Measurements from ENCODE around the gene ATP6V0C.
A peak's percentile ranks its signal among the peaks of the same experiment; 100 is the strongest.

The ATP6V0C gene

DNA sequence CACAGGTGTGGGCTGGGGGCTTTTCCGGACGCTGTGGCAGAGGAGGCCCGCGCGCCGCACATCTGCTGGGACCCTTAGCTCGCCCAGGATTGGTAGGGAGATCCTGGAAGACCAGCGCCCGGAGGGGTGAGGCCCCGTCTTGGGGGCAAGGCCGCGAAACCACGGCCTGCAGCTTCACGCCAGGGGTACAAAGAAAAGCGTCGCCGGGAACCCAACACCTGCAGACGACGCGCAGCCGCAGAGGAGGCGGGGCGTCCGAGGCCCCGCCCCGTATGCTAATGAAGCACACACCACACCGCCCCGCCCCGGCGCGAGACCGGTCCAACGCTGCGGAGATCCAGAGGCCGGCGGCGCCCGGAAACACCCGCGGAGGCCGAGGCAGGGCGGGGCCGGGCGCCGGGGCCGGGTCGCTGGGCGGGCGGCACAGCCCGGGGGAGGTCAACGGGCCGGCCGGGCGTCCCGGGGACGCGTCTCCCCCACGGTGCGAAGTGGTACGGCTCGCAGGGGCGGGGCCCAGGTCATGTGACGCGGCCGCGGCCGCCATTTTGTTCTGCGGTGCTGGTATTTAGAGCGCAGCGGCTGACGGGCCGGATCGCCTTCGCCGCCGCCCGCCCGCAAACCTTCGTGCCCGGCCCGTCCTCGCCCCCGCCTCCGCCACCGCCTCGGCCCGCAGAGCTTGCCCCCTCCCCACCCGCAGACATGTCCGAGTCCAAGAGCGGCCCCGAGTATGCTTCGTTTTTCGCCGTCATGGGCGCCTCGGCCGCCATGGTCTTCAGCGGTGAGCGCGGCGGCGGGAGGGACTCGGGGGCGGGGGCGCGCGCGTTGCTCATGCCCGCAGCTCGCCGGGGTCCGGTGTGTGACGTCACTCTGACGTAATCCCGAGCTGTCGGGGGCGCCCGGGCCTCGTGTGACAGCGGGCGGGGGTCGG, at the start of gene ATP6V0C:
TSS of gene ATP6V0C (plus strand) at position 548 of the 928 bp plus-strand sequence. CDS start at position 700, 152 bp downstream.
- DNase-seq (ENCODE audit: low read depth in 2 of 2) = peak; percentile 81 to 84

GRCh38 chr16:2464333-2464732, 49.4 kb upstream of the ATP6V0C start:
- no peak for DNase-seq (ENCODE audit: low read depth in 2 of 2)

DNA sequence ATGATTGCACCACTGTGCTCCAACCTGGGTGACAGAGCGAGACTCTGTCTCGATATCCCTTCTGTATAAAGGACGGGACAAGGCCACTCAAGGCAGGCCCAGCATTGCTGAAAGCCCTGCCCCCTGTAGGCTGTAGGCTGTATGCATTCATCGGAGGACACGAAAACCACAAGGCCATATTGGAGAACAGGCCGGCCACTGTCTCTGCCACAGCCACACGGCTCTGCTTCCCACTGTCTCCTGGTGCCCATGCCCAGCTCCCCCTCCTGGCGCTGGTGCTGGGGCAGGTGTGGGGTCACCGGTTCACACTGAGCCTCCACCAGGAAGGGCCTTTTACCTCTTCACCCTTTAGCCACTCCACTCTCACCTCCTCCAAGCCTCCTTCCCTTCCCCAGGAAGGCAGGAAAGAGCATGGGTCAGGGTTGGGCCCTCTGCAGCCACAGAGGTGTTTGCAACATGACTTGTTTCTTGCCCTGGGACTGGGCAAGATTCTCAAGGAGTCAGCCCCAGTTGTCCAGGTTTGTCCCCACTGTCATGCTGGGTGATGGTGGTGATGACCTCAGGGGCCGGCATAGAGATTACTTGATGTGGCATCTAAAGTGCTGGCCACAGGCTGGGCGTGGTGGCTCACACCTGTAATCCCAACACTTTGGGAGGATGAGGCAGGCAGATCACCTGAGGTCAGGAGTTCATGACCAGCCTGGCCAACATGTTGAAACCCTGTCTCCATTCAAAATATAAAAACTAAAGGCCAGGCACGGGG, 47.9 kb upstream of the ATP6V0C start:
- DNase-seq (ENCODE audit: low read depth in 2 of 2) = no peak

GRCh38 chr16:2466667-2467527, 46.9 kb upstream of the ATP6V0C start:
- DNase-seq (ENCODE audit: low read depth in 2 of 2) = no peak

- DNase-seq (ENCODE audit: low read depth in 2 of 2) = no peak
Measured at GRCh38 chr16:2467528-2468232, 46.1 kb upstream of the ATP6V0C start.

- DNase-seq (ENCODE audit: low read depth in 2 of 2) = no peak
Measured at GRCh38 chr16:2468233-2468724, 45.5 kb upstream of the ATP6V0C start.

DNA sequence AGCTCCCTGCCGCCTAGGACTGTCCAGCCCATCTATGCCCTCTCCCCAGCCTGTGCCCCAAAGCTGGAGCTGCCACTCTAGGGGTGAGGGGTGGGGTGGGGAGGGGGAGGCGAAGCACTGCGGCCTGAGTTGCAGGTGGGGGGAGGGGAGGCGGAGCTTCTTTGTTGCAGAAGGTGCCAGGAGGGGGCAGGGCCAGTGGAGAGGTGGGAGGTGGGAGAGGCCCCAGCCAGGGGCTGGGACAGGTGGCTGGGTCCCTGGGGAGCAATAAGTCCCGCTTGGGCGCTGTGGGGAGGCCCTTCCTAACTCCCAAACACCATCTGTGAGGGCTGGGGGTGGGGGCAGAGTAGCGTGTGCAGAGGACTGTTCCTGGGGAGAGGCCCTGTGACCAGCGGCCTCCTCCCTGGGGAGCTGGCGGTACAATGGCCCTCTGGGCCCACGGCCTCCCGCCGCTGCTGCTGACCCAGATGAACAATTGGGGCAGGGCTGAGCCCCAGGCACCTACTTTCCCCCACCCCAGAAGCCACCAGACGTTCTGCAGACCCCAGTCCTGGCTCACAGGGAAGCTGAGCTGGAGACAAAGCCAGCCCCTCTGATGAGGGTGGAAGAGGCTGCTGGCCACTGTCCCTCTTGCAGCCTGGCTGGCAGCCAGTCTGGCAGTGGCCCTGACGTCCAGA, 44.9 kb upstream of the ATP6V0C start:
- no peak for DNase-seq (ENCODE audit: low read depth in 2 of 2)

GRCh38 chr16:2469399-2470233, 44.1 kb upstream of the ATP6V0C start:
- no peak for DNase-seq (ENCODE audit: low read depth in 2 of 2)

DNA sequence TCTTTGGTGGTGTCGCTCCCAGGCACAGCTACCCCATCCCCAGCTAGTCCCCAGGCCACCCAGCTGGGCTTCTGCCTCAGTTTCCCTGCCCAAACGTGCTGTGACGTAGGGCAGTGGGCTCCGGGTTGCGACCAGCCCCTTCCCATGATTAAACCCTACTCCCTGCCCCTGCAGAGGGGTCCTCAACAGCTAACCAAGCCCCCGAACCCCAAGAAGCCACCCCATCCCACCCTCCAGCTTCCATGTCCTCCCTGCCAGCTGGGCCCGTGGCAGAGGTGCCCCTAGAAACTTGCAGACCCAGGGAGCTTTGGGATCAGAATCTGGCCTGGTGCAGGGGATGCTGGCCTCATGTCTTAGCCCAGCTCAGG, 43.5 kb upstream of the ATP6V0C start:
- no peak for DNase-seq (ENCODE audit: low read depth in 2 of 2)

GRCh38 chr16:2470603-2471015, 43.1 kb upstream of the ATP6V0C start:
- no peak for DNase-seq (ENCODE audit: low read depth in 2 of 2)

DNA sequence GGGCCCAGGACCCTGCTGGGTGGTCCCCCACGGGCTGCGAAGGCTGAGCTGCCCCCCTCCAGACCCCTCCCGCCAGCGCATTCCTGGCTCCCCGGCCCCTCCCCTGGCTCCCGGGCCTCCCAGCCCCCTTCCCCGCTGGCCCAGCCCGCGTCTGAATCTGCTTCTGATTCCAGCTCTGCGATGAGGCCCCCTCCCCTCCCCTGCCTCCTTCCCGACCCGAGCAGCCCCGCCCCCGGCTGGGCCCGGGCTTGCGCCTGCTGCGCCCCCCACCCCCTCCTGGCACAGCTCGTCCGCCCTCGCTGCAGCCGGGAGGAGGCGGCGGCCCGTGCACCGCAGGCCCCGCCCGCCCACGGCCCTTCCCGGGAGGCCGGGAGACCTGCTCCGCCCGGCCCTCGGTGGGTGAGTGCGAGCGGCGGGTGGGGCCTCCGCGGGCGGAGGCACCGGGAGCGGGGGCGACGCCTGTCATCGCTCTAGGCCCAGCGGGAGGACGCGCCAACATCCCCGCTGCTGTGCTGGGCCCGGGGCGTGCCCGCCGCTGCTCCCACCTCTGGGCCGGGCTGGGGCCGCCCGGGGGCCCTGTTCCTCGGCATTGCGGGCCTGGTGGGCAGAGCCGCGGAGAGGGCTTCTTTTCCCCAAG, 42.6 kb upstream of the ATP6V0C start, which contains the start of gene NTN3:
TSS of gene NTN3 (plus strand) at position 282 of the 637 bp plus-strand sequence. CDS start 405 bp downstream, outside the sequence.
- DNase-seq (ENCODE audit: low read depth in 2 of 2) = no peak

DNA sequence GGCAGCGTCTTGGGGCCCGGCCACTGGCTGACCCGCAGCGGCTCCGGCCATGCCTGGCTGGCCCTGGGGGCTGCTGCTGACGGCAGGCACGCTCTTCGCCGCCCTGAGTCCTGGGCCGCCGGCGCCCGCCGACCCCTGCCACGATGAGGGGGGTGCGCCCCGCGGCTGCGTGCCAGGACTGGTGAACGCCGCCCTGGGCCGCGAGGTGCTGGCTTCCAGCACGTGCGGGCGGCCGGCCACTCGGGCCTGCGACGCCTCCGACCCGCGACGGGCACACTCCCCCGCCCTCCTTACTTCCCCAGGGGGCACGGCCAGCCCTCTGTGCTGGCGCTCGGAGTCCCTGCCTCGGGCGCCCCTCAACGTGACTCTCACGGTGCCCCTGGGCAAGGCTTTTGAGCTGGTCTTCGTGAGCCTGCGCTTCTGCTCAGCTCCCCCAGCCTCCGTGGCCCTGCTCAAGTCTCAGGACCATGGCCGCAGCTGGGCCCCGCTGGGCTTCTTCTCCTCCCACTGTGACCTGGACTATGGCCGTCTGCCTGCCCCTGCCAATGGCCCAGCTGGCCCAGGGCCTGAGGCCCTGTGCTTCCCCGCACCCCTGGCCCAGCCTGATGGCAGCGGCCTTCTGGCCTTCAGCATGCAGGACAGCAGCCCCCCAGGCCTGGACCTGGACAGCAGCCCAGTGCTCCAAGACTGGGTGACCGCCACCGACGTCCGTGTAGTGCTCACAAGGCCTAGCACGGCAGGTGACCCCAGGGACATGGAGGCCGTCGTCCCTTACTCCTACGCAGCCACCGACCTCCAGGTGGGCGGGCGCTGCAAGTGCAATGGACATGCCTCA, 41.9 kb upstream of the ATP6V0C start:
- DNase-seq (ENCODE audit: low read depth in 2 of 2) = no peak

- DNase-seq (ENCODE audit: low read depth in 2 of 2) = no peak
Measured at GRCh38 chr16:2472488-2472864, 41.3 kb upstream of the ATP6V0C start.

DNA sequence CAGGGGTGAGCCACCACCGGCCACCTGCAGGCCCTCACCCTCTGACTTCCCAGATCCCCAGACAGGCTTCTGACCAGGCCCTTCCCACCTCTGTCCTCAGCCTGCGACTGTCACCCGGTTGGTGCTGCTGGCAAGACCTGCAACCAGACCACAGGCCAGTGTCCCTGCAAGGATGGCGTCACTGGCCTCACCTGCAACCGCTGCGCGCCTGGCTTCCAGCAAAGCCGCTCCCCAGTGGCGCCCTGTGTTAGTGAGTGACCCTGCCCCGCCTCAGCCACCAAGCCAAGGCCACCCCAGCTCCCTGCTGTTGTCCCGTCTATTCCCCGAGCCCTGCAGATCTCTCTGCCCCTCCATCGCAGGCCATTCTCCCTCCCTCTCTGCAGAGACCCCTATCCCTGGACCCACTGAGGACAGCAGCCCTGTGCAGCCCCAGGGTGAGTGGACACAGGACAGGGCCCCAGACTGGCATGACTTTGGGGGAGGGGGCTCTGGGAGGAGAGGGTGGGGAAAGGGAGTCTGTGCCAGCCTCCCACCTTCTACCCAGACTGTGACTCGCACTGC, 40.8 kb upstream of the ATP6V0C start:
- DNase-seq (ENCODE audit: low read depth in 2 of 2) = no peak

- no peak for DNase-seq (ENCODE audit: low read depth in 2 of 2)
Measured at GRCh38 chr16:2473446-2473926, 40.3 kb upstream of the ATP6V0C start.

DNA sequence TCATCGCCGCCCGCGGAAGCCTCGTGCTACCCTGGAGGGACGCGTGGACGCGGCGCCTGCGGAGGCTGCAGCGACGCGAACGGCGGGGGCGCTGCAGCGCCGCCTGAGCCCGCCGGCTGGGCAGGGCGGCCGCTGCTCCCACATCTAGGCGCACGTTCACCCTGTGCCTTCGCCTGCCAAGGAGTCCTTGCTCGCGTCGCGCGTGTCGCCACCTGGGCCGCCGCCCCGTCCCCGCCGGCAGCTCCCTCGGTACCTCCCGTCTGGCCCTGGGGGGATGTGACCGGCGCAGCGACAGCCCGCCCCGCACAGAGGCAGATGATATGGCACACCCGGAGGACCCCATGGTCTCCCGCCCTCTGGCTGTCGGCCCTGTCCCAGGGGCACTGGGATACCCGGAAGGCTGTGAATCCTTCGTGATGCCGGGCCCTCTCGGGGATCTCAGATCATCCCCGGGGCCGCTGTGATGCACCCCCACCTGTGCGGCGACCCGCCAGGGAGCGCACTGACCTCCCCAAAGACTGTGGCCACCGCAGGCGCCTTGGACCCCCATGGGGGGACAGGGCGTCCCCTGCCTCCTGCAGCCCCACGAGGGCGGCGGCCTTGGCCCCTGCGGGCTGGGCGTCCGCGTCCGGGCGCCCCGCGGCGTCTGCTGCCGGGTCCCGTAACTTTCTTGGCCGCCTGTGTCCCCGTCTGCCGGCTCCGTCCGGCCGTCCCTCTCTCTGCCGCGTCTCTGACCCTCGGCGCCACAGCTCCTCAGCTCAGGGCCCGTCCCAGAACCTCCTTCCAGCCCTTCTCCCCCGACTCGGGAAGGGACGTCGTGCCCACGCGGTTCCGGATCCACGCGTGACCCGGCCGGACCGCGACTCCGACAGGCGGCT, 39.5 kb upstream of the ATP6V0C start:
- peak in 1 of 2 donors; percentile 43 for DNase-seq (ENCODE audit: low read depth in 2 of 2)

Measured in activated CD4-positive, alpha-beta T cell treated with anti-CD3 and anti-CD28 coated beads for 24 hours (primary cell).